ENCODE results near the gene PPP4R3A. TPM values are rescaled to one million over a fixed set of nuclear protein-coding genes. Genes with fewer than 3 reads are reported as not detected.

PPP4R3A gene
- 86.5 TPM for total RNA-seq
- 29.0 TPM for polyA plus RNA-seq (ENCODE audit: insufficient read depth, low read depth, low replicate concordance)
- long read RNA-seq, donor 1, full-length matches to known transcripts = 5 of 5 reads
- long read RNA-seq, donor 1, partial matches to known transcripts = 0 of 5 reads
- long read RNA-seq, donor 1, other reads (novel, unspliced or antisense) = 0 of 5 reads
- long read RNA-seq, donor 2, full-length matches to known transcripts = 5 of 5 reads
- long read RNA-seq, donor 2, partial matches to known transcripts = 0 of 5 reads
- long read RNA-seq, donor 2, other reads (novel, unspliced or antisense) = 0 of 5 reads
- long read RNA-seq, donor 3, full-length matches to known transcripts = 4 of 4 reads
- long read RNA-seq, donor 3, partial matches to known transcripts = 0 of 4 reads
- long read RNA-seq, donor 3, other reads (novel, unspliced or antisense) = 0 of 4 reads
- long read RNA-seq, donor 4, full-length matches to known transcripts = 7 of 12 reads
- long read RNA-seq, donor 4, partial matches to known transcripts = 5 of 12 reads
- long read RNA-seq, donor 4, other reads (novel, unspliced or antisense) = 0 of 12 reads
- long read RNA-seq, donor 5 = 0 reads
- long read RNA-seq, donor 6, partial matches to known transcripts = 0 of 2 reads
- long read RNA-seq, donor 6, other reads (novel, unspliced or antisense) = 0 of 2 reads
- long read RNA-seq, donor 7, full-length matches to known transcripts = 41 of 79 reads
- long read RNA-seq, donor 7, partial matches to known transcripts = 15 of 79 reads
- long read RNA-seq, donor 7, other reads (novel, unspliced or antisense) = 23 of 79 reads
- long read RNA-seq, donor 8, partial matches to known transcripts = 0 of 2 reads
- long read RNA-seq, donor 8, other reads (novel, unspliced or antisense) = 0 of 2 reads
- long read RNA-seq, donor 9, partial matches to known transcripts = 0 of 2 reads
- long read RNA-seq, donor 9, other reads (novel, unspliced or antisense) = 0 of 2 reads
- long read RNA-seq, donor 10, full-length matches to known transcripts = 5 of 11 reads
- long read RNA-seq, donor 10, partial matches to known transcripts = 6 of 11 reads
- long read RNA-seq, donor 10, other reads (novel, unspliced or antisense) = 0 of 11 reads

DNA sequence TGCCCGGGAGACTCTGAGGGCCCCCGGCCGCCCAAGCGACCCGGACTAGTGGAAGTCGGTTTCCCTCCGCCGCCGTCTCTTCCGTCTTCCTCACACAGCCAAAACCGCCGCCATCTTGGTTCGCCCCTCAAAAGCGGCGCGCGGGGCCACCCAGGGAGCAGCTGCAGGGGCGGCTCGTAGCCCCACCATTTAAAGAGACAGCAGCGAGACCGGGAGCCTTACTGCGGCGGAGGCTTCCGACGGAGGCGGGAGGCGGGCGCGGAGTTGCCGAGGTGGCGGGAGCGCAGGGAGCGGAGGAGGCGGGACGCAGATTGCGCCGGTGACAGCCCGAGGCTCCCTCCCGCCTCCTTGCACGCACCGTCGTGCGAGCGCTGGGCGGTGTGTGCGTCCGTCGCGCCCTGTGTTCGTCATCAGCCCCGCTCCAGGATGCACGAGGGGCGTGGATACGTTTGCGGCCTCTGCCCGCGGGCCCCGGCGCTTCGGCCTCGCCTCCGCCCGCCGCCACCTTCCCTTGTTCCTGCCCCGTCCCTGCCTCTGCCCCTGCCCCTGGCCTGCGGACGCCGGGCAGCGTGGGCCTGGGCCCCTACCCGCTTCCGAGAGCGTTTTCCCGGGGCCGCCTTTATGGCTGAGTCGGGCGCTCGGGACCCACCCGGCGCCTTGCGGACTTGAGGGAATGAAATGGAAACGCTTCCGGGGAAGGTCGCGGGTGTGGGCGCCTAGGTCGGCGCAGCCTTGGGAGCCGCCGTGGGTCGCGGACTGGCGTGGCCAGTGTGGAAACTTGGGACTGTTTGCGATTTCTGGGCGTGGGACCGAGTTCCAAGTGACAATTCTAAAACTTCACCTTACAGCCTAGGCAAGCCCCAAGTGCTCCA lies at the start of gene PPP4R3A:
Gene PPP4R3A (minus strand): TSS at position 140 of the 872 bp plus-strand sequence. CDS start 663 bp downstream, outside the sequence.
- Histone ChIP-seq H3K36me3 (ENCODE audit: control insufficient read depth in 2 of 3, insufficient read depth in 3 of 3, low read length in 3 of 3) (no peaks in the 10 kb centered on the region), H3K27me3 (ENCODE audit: control insufficient read depth, insufficient read depth, low read length) (no peaks in the 10 kb centered on the region), H3K9ac (ENCODE audit: low read length in 3 of 3) (peak within 1 kb of the TSS; percentile 71 to 88 (median 86)), H3K4me1 (ENCODE audit: control insufficient read depth in 2 of 3, insufficient read depth in 2 of 3, low read depth in 1 of 3, low read length in 3 of 3) (peaks cover 0 to 9% (median 3%) of the 10 kb centered on the region in 3 donors), H3K9me3 (ENCODE audit: control insufficient read depth in 2 of 3, insufficient read depth in 1 of 3, low read length in 3 of 3) (no peaks in the 10 kb centered on the region), H3K27ac (ENCODE audit: low read depth in 2 of 2, low read length in 2 of 2) (peak within 1 kb of the TSS; percentile 97 to 99), H3K4me3 (ENCODE audit: low read length in 3 of 3) (peak within 1 kb of the TSS; percentile 63 to 93 (median 88))
- DNase-seq (peak; percentile 97 to 98 (median 98)), FAIRE-seq (no peak)
- TF ChIP-seq, protein P1, sequence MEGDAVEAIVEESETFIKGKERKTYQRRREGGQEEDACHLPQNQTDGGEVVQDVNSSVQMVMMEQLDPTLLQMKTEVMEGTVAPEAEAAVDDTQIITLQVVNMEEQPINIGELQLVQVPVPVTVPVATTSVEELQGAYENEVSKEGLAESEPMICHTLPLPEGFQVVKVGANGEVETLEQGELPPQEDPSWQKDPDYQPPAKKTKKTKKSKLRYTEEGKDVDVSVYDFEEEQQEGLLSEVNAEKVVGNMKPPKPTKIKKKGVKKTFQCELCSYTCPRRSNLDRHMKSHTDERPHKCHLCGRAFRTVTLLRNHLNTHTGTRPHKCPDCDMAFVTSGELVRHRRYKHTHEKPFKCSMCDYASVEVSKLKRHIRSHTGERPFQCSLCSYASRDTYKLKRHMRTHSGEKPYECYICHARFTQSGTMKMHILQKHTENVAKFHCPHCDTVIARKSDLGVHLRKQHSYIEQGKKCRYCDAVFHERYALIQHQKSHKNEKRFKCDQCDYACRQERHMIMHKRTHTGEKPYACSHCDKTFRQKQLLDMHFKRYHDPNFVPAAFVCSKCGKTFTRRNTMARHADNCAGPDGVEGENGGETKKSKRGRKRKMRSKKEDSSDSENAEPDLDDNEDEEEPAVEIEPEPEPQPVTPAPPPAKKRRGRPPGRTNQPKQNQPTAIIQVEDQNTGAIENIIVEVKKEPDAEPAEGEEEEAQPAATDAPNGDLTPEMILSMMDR (IDR thresholded peaks at IDR 0.05; ENCODE audit: borderline replicate concordance, extremely low read depth, insufficient read depth) = no peak
- intact Hi-C loops (cut with DNase I) = no loop called here

DNA sequence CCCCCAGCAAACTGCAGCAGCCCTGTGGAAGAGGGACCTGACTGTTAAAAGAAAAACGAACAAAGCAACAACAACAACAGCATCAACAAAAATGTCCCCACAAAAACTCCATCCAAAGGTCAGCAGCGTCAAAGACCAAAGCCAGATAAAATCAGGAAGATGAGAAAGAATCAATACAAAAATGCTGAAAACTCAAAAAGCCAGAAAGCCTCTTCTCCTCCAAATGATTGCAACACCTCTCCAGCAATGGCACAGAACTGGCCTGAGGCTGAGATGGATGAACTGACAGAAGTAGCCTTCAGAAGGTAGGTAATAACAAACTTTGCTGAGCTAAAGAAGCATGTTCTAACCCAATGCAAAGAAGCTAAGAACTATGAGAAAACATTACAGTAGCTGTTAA lies 45.4 kb upstream of the PPP4R3A start:
- Histone ChIP-seq H3K9ac (ENCODE audit: low read length in 3 of 3) (no peak overlapping the region), H3K4me1 (ENCODE audit: control insufficient read depth in 2 of 3, insufficient read depth in 2 of 3, low read depth in 1 of 3, low read length in 3 of 3) (no peaks in the 10 kb centered on the region), H3K4me3 (ENCODE audit: low read length in 3 of 3) (no peak overlapping the region), H3K9me3 (ENCODE audit: control insufficient read depth in 2 of 3, insufficient read depth in 1 of 3, low read length in 3 of 3) (no peaks in the 10 kb centered on the region), H3K27ac (ENCODE audit: low read depth in 2 of 2, low read length in 2 of 2) (no peak overlapping the region), H3K36me3 (ENCODE audit: control insufficient read depth in 2 of 3, insufficient read depth in 3 of 3, low read length in 3 of 3) (no peaks in the 10 kb centered on the region), H3K27me3 (ENCODE audit: control insufficient read depth, insufficient read depth, low read length) (no peaks in the 10 kb centered on the region)
- intact Hi-C loops (cut with DNase I) = no loop called here
- DNase-seq (no peak), FAIRE-seq (no peak)
- TF ChIP-seq, protein P1 (IDR thresholded peaks at IDR 0.05; ENCODE audit: borderline replicate concordance, extremely low read depth, insufficient read depth) = no peak

Data from kidney (tissue), 22 donors.